Esophagus squamous epithelium (tissue), 4 donors: ENCODE data around the gene AHRR.

ENCODE experiments used
- CTCF ChIP-seq, 6 experiments: fragments of 450-650 bp in 4 of 6; fragments of 200-600 bp in 2 of 6; sonication (generic) in 2 of 6; IDR thresholded peaks; one replicate each; pipeline ENCODE4 v1.5.1; 2016 to 2019; ENCODE audit warnings: antibody characterized with exemption in 6 of 6, mild to moderate bottlenecking in 4 of 6, moderate library complexity in 4 of 6
- POLR2A ChIP-seq, 4 donors: fragments of 450-650 bp; IDR thresholded peaks; one replicate each; pipeline ENCODE4 v1.6.1; 2017; ENCODE audit warnings: antibody characterized with exemption in 4 of 4, mild to moderate bottlenecking in 4 of 4, moderate library complexity in 3 of 4

GRCh38 chr5:454936-455335 lies 133.4 kb downstream of the AHRR start:
- no peak for TF ChIP-seq POLR2A (IDR thresholded peaks at IDR 0.05)
- no peak for TF ChIP-seq CTCF (IDR thresholded peaks at IDR 0.05)
